Endothelial cell of umbilical vein (primary cell): Measurements from ENCODE around the gene PRDM2. TPM values are rescaled to one million over a fixed set of nuclear protein-coding genes. Genes with fewer than 3 reads are reported as not detected.

Source experiments
- BruUV-seq: library from RNA; stranded (reverse); fragments of 400-500 nt; replicated peaks from 2 replicates; lab custom pipeline; 2021; lab: Mats Ljungman, UMichigan
- CTCF ChIA-PET: fragments of 300-600, 350-600 bp; sonication (Branson Sonifier 250); formaldehyde crosslinking; loops from one replicate; lab custom pipeline; 2021; ENCODE audit warnings: antibody characterized with exemption, inconsistent platforms; lab: Charles Lee
- POLR2A ChIA-PET: fragments of 300-600, 350-600 bp; sonication (Branson Sonifier 250); formaldehyde crosslinking; loops from one replicate; lab custom pipeline; 2021; ENCODE audit warnings: antibody characterized with exemption, inconsistent platforms; lab: Charles Lee
- DNase-seq: peaks from one replicate; pipeline ENCODE4 v3.0.0-alpha.2; 2011; ENCODE audit warnings: low read depth, low spot score
- FAIRE-seq: peaks from 2 replicates; lab custom pipeline; 2011; peaks lifted over from hg19 to GRCh38; lab: Jason Lieb, UNC
- H2AFZ ChIP-seq: 2 replicates; pipeline ENCODE4 v1.6.0; 2012; ENCODE audit warnings: low read depth, low read length, control low read depth, inconsistent platforms
- H3K27ac ChIP-seq: 2 replicates; pipeline ENCODE4 v1.5.1; 2011; ENCODE audit warnings: low read depth, mild to moderate bottlenecking, control low read depth, low read length, moderate library complexity; ENCODE audit not compliant: insufficient read depth
- H3K27me3 ChIP-seq, 2 experiments: 2 replicates each; pipeline versions ENCODE4 v1.6.0 to v1.6.1; 2011; ENCODE audit warnings: low read length in 2 of 2, mixed read lengths in 1 of 2; ENCODE audit not compliant: control insufficient read depth in 2 of 2, insufficient read depth in 2 of 2
- H3K36me3 ChIP-seq, 2 experiments: 2 replicates in 1 of 2; 3 replicates in 1 of 2; pipeline ENCODE4 v1.5.1; 2011; ENCODE audit warnings: low read length in 2 of 2, mild to moderate bottlenecking in 1 of 2, moderate library complexity in 1 of 2; ENCODE audit not compliant: control insufficient read depth in 2 of 2, insufficient read depth in 2 of 2; ENCODE audit errors: extremely low read depth in 1 of 2
- H3K4me1 ChIP-seq: 3 replicates; pipeline ENCODE4 v1.5.1; 2011; ENCODE audit warnings: mild to moderate bottlenecking, low read length; ENCODE audit not compliant: control insufficient read depth, insufficient read depth; ENCODE audit errors: extremely low read depth
- H3K4me2 ChIP-seq: 2 replicates; pipeline ENCODE4 v1.6.1; 2011; ENCODE audit warnings: low read length, control low read depth, mixed read lengths; ENCODE audit not compliant: insufficient read depth
- H3K4me3 ChIP-seq, 3 experiments: fragments of 200-600 bp in 1 of 3; sonication (generic), shearing (Covaris generic) in 1 of 3; replicated peaks in 1 of 3; 2 replicates each; pipeline ENCODE4 v1.5.1; 2011 to 2016; ENCODE audit warnings: control low read depth in 3 of 3, low read length in 3 of 3, mild to moderate bottlenecking in 2 of 3, inconsistent platforms in 1 of 3, low read depth in 1 of 3, moderate library complexity in 1 of 3; ENCODE audit not compliant: insufficient read depth in 1 of 3
- H3K79me2 ChIP-seq: 2 replicates; pipeline ENCODE4 v1.6.0; 2012; ENCODE audit warnings: low read length, inconsistent platforms; ENCODE audit not compliant: control insufficient read depth, insufficient read depth
- H3K9ac ChIP-seq: replicated peaks from 2 replicates; pipeline ENCODE3; 2011; ENCODE audit warnings: low read length, control low read depth; ENCODE audit not compliant: insufficient read depth; ENCODE audit errors: extremely low read depth
- H3K9me1 ChIP-seq: replicated peaks from 3 replicates; pipeline ENCODE4 v1.6.0; 2011; ENCODE audit warnings: mild to moderate bottlenecking, low read length; ENCODE audit not compliant: control insufficient read depth, insufficient read depth; ENCODE audit errors: extremely low read depth
- H3K9me3 ChIP-seq: replicated peaks from 2 replicates; pipeline ENCODE4 v1.5.1; 2012; ENCODE audit warnings: low read length, inconsistent platforms; ENCODE audit not compliant: control insufficient read depth, insufficient read depth
- H4K20me1 ChIP-seq: replicated peaks from 2 replicates; pipeline ENCODE3; 2011; ENCODE audit warnings: mild to moderate bottlenecking, low read length; ENCODE audit not compliant: control insufficient read depth, insufficient read depth; ENCODE audit errors: extremely low read depth
- CTCF ChIP-seq, 2 donors: IDR thresholded peaks; 1 replicate in 1 of 2; 2 replicates in 1 of 2; pipeline ENCODE4 v1.5.1; 2011; ENCODE audit warnings: low read length in 2 of 2, mild to moderate bottlenecking in 2 of 2, moderate library complexity in 2 of 2, control low read depth in 1 of 2, inconsistent platforms in 1 of 2, low read depth in 1 of 2; ENCODE audit not compliant: insufficient read depth in 1 of 2; ENCODE audit errors: extremely low read depth in 1 of 2
- EZH2 ChIP-seq: IDR thresholded peaks from 2 replicates; pipeline ENCODE4 v1.6.1; 2012; ENCODE audit warnings: borderline replicate concordance, low read depth, mild to moderate bottlenecking, moderate library complexity, low read length, inconsistent platforms; ENCODE audit not compliant: severe bottlenecking
- FOS ChIP-seq: IDR thresholded peaks from 2 replicates; pipeline ENCODE4 v1.6.1; 2011; ENCODE audit warnings: mild to moderate bottlenecking, low read length, moderate library complexity, borderline replicate concordance; ENCODE audit not compliant: insufficient read depth
- GATA2 ChIP-seq: IDR thresholded peaks from 2 replicates; pipeline ENCODE4 v1.7.0; 2011; ENCODE audit warnings: low read depth, mild to moderate bottlenecking, moderate library complexity, mixed read lengths, low read length; ENCODE audit not compliant: insufficient read length, insufficient read depth
- JUN ChIP-seq: IDR thresholded peaks from 2 replicates; pipeline ENCODE4 v1.6.1; 2011; ENCODE audit warnings: borderline replicate concordance, low read depth; ENCODE audit not compliant: insufficient read length, insufficient read depth
- MAX ChIP-seq: IDR thresholded peaks from 2 replicates; pipeline ENCODE4 v1.6.1; 2011; ENCODE audit not compliant: insufficient read depth, insufficient read length
- MYC ChIP-seq: IDR thresholded peaks from one replicate; pipeline ENCODE4 v1.6.1; 2011; ENCODE audit warnings: mild to moderate bottlenecking, low read depth, low read length
- POLR2A ChIP-seq: IDR thresholded peaks from 2 replicates; pipeline ENCODE4 v1.6.1; 2012; ENCODE audit warnings: low read depth, mild to moderate bottlenecking, control low read depth, low read length
- POLR2AphosphoS5 ChIP-seq: IDR thresholded peaks from 2 replicates; pipeline ENCODE4 v1.6.1; 2012; ENCODE audit warnings: low read depth, mild to moderate bottlenecking, control low read depth, low read length, moderate library complexity; ENCODE audit not compliant: insufficient read depth
- dilution Hi-C: fragments of 300-500 bp; cut with MboI; formaldehyde crosslinking; loops from one replicate; pipeline ENCODE4 v1.15.0; 2019; ENCODE audit warnings: low sequenced_read_pairs; ENCODE audit not compliant: extremely low pct_ligation_motif_present
- intact Hi-C: fragments of 100-400 bp; cut with micrococcal nuclease; formaldehyde crosslinking; loops from one replicate; pipeline ENCODE4 v1.10.0; 2022
- polyA plus RNA-seq, 4 experiments: library from polyadenylated mRNA; depleted of rRNA in 3 of 4; stranded (reverse) in 3 of 4; unstranded in 1 of 4; fragments of >200 nt; gene quantifications; 2 replicates each; pipeline versions ENCODE4 v1.2.1 to v1.2.3, GENCODE V29; 2011 to 2012; ENCODE audit warnings: missing spikeins in 1 of 4
- total RNA-seq: library from RNA; stranded (reverse); gene quantifications from 2 replicates; pipeline ENCODE4 v1.2.3, GENCODE V29; 2021

The PRDM2 gene
- total and polyA plus RNA-seq, 2 donors (not counting 3 experiments of a cell fraction or from before 2014, with no cell fraction given) = 11.3 to 35.7 TPM

- no peak overlapping the region for H3K9ac ChIP-seq
- H3K9me1 ChIP-seq = no peaks in the 10 kb centered on the region
- H3K79me2 ChIP-seq = peaks cover 80% of the 10 kb centered on the region
- H3K27me3 ChIP-seq = no peaks in the 10 kb centered on the region
- DNase-seq = no peak
- TF ChIP-seq JUN (no peak), POLR2A (no peak), FOS (no peak), MAX (no peak), GATA2 (no peak), CTCF (IDR thresholded peaks at IDR 0.05; ENCODE audit: extremely low read depth in 1 of 2, insufficient read depth in 1 of 2, low read depth in 1 of 2, low read length in 2 of 2) (no peak), POLR2AphosphoS5 (no peak), EZH2 (no peak), MYC (no peak)
- H3K4me2 ChIP-seq = no peak overlapping the region
- POLR2A ChIA-PET = no interaction called here
- H3K9me3 ChIP-seq = no peaks in the 10 kb centered on the region
- FAIRE-seq = no peak
- no TSS peak for BruUV-seq
- no peak overlapping the region for H3K4me3 ChIP-seq
- no peaks in the 10 kb centered on the region for H3K36me3 ChIP-seq
- H4K20me1 ChIP-seq = peaks cover 18% of the 10 kb centered on the region
- CTCF ChIA-PET = no interaction called here
- intact Hi-C loops = no loop called here
- H3K27ac ChIP-seq = no peak overlapping the region
- H2AFZ ChIP-seq = no peak overlapping the region
- dilution Hi-C loops = no loop called here
- H3K4me1 ChIP-seq = peaks cover 14% of the 10 kb centered on the region
Measured at GRCh38 chr1:13752852-13753251, 52.9 kb downstream of the PRDM2 start.
